PC-9 (cell line): Measurements from ENCODE around the gene ANXA11.

ENCODE experiments used
- EZH2 ChIP-seq: fragments of 200-600 bp; sonication (generic); IDR thresholded peaks from 2 replicates; pipeline ENCODE4 v1.8.0; 2017; ENCODE audit warnings: antibody characterized with exemption, low read depth
- TF ChIP-seq, protein P1 (sequence below): fragments of 200-600 bp; sonication (generic); conservative IDR thresholded peaks from 2 replicates; pipeline ENCODE4 v1.6.1; 2017; ENCODE audit warnings: mixed run types, antibody characterized with exemption, mild to moderate bottlenecking, moderate library complexity

DNA sequence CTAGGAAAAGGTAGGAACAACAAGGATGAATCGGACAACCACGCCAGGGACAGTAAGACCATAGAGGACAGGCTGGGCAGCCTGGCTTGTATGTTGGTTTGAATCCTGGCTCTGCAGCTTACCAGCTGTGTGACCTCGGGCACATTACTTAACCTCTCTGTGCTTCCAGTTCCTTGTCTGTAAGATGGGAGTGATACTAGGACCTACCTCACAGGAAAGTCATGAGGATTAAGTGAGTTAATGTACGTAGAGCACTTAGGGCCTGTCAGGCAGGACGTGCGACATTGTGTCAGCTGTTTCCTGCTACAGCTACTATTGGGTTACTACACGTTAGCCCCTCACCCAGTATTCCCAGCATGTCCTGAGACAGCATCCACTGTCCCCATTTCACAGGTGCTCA, 40.7 kb downstream of the ANXA11 start:
- TF ChIP-seq, protein P1, sequence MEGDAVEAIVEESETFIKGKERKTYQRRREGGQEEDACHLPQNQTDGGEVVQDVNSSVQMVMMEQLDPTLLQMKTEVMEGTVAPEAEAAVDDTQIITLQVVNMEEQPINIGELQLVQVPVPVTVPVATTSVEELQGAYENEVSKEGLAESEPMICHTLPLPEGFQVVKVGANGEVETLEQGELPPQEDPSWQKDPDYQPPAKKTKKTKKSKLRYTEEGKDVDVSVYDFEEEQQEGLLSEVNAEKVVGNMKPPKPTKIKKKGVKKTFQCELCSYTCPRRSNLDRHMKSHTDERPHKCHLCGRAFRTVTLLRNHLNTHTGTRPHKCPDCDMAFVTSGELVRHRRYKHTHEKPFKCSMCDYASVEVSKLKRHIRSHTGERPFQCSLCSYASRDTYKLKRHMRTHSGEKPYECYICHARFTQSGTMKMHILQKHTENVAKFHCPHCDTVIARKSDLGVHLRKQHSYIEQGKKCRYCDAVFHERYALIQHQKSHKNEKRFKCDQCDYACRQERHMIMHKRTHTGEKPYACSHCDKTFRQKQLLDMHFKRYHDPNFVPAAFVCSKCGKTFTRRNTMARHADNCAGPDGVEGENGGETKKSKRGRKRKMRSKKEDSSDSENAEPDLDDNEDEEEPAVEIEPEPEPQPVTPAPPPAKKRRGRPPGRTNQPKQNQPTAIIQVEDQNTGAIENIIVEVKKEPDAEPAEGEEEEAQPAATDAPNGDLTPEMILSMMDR: no peak
- TF ChIP-seq EZH2: no peak
